Measurements from ENCODE around the gene AAR2. TPM values are rescaled to one million over a fixed set of nuclear protein-coding genes. Genes with fewer than 3 reads are reported as not detected.

The AAR2 gene
- total RNA-seq, 1 donor from 2014 or later, result 27.7 TPM

DNA sequence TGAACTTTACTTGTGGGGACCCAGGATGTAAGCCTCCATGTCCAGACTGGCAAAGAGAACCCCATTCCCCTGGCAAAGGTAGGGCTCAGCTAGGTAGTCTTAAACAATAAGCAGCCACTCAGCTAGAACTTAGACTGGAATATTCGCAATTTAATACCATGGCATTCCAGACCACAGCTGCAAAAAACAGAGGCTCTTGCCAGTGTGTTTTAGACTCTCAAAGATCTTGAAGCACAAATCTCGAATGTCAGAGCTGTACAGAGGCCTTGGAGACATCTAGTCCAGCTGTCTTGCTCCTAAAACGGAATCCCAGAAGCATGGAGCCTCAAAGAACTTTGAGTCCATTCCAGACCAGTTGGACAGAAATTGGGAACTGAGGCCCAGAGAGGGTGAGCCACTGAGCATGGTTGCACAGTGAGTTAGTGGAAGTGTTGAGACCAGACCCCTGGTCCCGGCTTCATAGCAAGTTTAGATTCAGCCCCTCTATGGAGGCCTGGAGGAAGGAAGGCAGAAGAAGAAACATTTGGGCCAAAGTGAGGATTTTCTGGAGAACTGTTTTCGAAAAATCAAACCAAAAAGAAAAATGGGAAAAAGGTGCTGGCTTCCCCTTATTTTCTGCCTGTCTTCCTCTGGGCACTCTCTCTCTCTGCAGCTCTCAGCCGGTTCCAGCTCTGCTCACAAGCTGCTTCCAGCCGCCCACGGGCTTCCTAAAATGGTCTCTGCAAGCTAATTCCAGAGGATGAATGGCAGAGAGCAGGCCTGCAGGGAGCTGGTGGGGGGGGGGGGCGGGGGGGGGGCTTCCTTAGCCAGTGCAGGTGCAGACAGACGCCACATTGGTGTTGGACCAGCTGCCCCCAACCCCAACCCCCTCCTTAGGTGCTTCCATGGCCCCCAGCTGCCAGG, 32.4 kb downstream of the AAR2 start:
- Mint-ChIP-seq H3K27me3 (peaks cover 3% of the 10 kb centered on the region), H3K4me1 (ENCODE audit: low read depth) (peaks cover 2% of the 10 kb centered on the region), H3K4me3 (ENCODE audit: low read depth) (no peak overlapping the region), H3K36me3 (ENCODE audit: insufficient read depth) (no peaks in the 10 kb centered on the region), H3K9me3 (ENCODE audit: low read depth) (no peaks in the 10 kb centered on the region), H3K27ac (no peak overlapping the region)
- DNase-seq (ENCODE audit: low spot score, unreplicated experiment), result no peak
- TF ChIP-seq, protein P1, sequence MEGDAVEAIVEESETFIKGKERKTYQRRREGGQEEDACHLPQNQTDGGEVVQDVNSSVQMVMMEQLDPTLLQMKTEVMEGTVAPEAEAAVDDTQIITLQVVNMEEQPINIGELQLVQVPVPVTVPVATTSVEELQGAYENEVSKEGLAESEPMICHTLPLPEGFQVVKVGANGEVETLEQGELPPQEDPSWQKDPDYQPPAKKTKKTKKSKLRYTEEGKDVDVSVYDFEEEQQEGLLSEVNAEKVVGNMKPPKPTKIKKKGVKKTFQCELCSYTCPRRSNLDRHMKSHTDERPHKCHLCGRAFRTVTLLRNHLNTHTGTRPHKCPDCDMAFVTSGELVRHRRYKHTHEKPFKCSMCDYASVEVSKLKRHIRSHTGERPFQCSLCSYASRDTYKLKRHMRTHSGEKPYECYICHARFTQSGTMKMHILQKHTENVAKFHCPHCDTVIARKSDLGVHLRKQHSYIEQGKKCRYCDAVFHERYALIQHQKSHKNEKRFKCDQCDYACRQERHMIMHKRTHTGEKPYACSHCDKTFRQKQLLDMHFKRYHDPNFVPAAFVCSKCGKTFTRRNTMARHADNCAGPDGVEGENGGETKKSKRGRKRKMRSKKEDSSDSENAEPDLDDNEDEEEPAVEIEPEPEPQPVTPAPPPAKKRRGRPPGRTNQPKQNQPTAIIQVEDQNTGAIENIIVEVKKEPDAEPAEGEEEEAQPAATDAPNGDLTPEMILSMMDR (IDR thresholded peaks at IDR 0.05; ENCODE audit: unreplicated experiment), result no peak

DNA sequence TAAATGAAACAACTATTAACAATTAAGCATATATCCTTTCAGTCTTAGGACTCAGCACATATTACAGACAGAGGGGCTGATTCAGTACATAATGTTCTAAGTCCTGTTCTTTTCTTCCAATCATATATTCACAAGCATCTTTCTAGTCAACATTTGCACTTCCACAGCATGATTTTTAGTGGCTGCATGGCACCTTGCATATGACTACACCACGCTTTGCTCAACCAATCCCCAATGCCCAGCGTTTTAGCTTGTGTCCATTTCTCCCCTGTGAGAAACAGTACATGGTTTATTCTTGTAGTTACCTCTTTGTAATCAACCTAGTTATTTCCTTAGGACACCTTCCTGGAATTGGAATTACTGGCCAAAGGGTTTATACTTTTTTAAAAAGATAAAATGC, 33.2 kb downstream of the AAR2 start:
- H3K27me3 Mint-ChIP-seq, result no peaks in the 10 kb centered on the region
- H3K27ac Mint-ChIP-seq, result no peak overlapping the region
- H3K4me3 Mint-ChIP-seq (ENCODE audit: low read depth), result no peak overlapping the region
- peaks cover 2% of the 10 kb centered on the region for H3K4me1 Mint-ChIP-seq (ENCODE audit: low read depth)
- no peak for DNase-seq (ENCODE audit: low spot score, unreplicated experiment)
- no peaks in the 10 kb centered on the region for H3K9me3 Mint-ChIP-seq (ENCODE audit: low read depth)
- H3K36me3 Mint-ChIP-seq (ENCODE audit: insufficient read depth), result no peaks in the 10 kb centered on the region
- TF ChIP-seq, protein P1 (IDR thresholded peaks at IDR 0.05; ENCODE audit: unreplicated experiment), result no peak

DNA sequence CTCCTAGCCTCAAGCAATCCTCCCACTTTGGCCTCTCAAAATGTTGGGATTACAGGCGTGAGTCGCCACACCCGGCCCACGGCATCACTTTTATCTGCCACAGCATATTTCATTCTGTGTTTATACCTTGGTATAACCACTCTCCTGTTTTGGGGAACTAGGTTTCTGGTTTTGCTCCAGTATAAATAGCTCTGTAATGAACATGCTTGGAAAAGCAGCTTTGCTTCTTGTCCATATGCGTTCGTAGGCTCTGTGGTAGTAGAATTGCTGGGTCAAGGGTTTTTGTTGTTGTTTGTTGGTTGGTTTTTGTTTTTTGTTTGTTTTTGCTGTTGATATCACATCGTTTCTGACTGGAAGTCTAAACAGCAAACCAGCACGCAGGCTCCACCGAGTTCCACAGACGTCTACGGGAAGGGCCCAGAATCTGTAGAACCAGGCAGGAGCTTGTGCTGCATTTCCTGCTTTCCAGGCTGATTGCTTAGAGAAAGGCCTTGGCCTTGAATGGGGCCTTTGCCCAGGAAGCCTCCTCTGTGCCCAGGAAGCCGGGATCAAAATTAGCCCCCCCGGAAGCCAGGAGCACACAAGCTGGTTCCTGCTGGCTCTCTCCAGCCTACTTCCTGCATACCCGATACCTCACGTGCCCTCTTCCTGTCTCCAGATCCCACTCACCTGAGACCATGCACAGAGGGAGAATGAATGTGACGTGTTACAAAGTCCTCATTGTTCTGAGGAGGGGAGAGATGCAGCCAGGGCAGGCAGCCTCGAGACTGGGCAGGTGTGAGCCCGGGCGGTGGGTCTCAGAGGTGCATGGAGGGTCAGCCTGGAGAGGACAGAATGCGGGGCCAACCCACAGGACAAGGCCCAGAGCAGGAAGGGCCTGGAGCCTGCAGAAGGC, 34.7 kb downstream of the AAR2 start:
- Mint-ChIP-seq H3K9me3 (ENCODE audit: low read depth) (no peaks in the 10 kb centered on the region), H3K27ac (peak overlapping the region; percentile 73), H3K4me3 (ENCODE audit: low read depth) (no peak overlapping the region), H3K4me1 (ENCODE audit: low read depth) (peaks cover 2% of the 10 kb centered on the region), H3K36me3 (ENCODE audit: insufficient read depth) (no peaks in the 10 kb centered on the region), H3K27me3 (no peaks in the 10 kb centered on the region)
- no peak for DNase-seq (ENCODE audit: low spot score, unreplicated experiment)
- TF ChIP-seq, protein P1 (IDR thresholded peaks at IDR 0.05; ENCODE audit: unreplicated experiment), result no peak

DNA sequence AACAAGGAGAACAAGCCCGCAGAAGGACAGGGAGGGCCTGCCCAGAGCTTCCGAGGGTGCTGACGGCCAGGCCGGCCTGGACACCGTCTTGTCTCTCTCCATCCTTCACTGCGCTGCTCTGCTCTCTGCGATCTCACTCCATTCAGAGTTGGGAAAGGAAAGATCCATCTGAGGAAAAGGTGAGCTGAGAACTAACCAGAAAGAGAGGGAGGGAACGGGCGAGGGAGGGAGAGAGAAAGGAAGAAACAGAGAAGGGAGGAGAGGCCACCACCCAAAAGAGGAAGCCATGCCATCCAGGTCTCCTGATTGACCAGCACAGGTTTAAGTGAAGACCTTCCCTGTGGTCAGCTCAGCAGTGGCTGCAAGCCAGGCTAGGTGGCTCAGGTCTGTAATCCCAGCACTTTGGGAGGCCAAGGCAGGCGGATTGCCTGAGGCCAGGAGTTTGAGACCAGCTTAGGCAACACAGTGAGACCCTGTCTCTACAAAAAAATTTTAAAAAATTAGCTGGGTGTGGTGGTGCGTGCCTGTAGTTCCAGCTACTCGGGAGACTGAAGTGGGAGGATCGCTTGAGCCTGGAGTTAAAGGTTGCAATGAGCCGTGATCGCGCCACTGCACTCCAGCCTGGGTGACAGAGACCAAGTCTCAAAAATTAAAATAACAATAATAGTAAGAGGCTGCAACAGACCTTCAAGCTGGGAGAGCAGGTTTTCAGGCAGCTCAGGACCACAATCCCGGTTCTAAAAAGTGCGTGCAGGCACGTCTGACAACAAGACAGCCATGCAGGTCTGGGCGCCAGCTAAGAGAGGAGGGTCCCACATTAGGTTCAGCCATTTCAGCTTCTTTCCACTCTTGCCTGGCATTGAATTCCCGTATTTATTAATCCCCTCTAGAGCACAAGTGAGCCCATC, 35.6 kb downstream of the AAR2 start:
- no peak for DNase-seq (ENCODE audit: low spot score, unreplicated experiment)
- H3K27ac Mint-ChIP-seq, result peak overlapping the region; percentile 73
- no peaks in the 10 kb centered on the region for H3K36me3 Mint-ChIP-seq (ENCODE audit: insufficient read depth)

More for the DNA sequence above, 35.6 kb downstream of the AAR2 start:
- no peaks in the 10 kb centered on the region for H3K27me3 Mint-ChIP-seq
- H3K9me3 Mint-ChIP-seq (ENCODE audit: low read depth), result no peaks in the 10 kb centered on the region
- H3K4me3 Mint-ChIP-seq (ENCODE audit: low read depth), result no peak overlapping the region
- TF ChIP-seq, protein P1 (IDR thresholded peaks at IDR 0.05; ENCODE audit: unreplicated experiment), result no peak
- H3K4me1 Mint-ChIP-seq (ENCODE audit: low read depth), result peaks cover 2% of the 10 kb centered on the region
